HG03039 (cell line): ENCODE data around the gene SND1.
"Not testable (repeated sequence)": the region's sequence is repeated elsewhere in the genome, so short reads cannot be mapped to it uniquely, and the experiment has no call there.

Source experiments
- ATAC-seq: cut with Tn5 transposase; IDR thresholded peaks from one replicate; pipeline ENCODE4 v1.9.1; 2021; ENCODE audit warnings: mild to moderate bottlenecking, moderate library complexity; ENCODE audit not compliant: unreplicated experiment

The SND1 gene

DNA sequence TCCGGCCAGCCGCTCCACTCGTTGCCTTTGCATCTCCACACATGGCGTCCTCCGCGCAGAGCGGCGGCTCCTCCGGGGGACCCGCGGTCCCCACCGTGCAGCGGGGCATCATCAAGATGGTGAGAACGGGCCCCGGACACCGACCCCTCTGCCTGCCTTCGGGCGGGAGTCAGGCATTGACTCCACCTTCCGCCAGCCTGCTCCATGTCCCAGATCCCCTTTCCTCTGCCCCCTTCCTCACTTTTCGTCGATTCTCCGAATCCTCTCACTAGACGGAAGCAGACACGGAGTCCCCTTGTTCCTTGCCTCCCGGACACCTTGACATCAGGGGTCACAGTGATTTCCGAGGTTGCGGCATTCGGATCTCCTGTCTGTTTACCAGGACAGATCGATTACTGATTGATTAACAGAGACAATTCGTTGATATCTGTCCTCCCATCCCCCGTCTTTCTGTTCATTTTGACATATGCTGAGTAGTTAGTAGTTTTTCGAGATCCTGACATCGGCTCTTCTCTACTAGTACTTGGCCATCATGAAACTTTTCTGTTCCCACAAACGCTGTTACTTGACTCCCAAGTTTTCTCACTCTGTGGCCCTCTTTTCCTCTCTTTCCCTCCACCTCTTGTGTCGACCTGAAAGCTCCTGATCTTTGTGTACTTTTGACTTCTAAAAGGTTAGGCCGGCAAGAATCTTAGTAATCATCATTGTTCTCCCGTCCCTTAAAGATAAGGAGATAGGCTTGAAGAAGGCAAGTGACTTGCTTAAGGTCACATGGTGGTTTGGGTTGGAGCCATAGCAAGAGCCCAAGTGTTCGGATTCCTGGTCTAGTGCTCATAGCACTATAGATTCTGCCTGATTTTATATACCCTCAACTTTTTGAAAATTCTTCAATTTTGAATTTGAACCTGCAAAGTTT is 597 bp downstream of the SND1 start:
- peak; percentile 11 for ATAC-seq

DNA sequence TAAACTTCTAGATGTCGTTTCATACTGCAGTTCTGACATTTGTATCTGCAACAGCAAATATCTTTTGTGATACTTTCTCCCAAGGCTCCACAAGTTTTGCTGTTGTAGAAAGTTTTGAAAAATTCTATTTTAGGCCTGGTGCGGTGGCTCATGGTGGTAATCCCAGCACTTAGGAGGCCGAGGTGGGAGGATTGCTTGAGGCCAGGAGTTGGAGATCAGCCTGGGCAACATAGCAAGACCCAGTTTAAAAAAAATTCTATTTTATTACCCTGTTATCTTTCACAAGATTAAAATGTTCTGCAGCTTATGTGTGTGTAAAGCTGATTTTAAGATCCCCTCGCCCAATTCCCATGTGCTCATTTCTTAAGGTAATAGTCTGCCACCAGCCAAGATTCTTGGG is 1.4 kb downstream of the SND1 start:
- no peak for ATAC-seq

GRCh38 chr7:127654404-127655394 is 2.7 kb downstream of the SND1 start:
- ATAC-seq, result no peak

DNA sequence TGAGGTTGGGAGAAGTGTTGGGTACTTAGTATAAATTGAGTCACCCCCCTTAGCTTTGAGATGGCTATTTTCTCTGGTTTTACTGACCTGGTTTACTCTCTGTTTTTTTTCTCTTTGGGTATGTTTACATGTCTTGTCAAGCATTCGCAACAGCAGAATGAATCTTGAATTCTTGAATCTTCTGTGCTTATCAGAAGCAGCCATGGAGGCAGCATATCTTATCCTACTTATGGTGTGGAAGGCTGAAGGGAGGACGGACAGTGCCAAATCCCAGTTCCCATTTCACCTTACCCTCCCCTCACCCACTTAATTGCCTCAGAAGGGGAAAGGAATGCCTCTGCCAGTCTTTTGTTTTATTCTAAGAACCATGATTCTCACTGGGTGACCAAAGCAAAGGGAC is 3.7 kb downstream of the SND1 start:
- no peak for ATAC-seq

DNA sequence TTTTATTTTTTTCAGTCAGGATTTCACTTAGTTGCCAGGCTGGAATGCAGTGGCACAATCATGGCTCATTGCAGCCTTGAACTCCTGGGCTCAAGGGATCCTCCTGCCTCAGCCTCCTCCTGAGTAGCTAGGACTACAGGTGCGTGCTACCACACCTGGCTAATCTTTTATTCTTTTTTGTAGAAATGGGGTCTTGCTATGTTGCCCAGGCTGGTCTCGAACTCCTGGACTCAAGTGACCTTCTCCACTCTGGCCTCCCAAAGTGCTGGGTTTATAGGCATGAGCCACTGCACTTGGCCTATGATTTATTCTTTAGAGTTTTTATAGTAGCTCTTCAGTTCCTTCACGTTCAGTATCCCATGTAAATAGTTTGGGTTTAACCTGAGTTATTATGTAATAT is 5.5 kb downstream of the SND1 start:
- ATAC-seq, result no peak

- ATAC-seq, result no peak
These were observed 7.1 kb downstream of the SND1 start for GRCh38 chr7:127658970-127659630.

DNA sequence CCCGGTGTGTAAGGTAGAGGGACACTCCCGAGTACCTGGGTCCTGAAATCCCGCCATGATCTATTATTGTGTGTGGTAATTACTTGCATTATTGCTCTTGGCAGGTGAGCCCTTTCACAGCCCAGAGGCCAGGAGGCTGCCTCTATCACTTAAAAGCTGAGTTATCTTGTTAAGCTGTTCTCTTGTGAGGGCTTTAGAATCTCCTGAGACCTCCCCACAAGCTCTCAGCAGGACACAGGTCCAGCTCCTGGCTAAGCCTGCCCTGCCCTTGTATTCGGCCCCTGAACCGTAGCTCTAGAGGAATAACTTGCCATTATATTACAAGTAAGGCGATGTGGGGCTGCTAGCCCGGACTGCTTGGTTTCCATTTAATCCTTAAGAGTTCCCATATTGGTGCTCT is 13.9 kb downstream of the SND1 start:
- no peak for ATAC-seq

GRCh38 chr7:127666602-127667001 is 14.6 kb downstream of the SND1 start:
- ATAC-seq, result no peak

DNA sequence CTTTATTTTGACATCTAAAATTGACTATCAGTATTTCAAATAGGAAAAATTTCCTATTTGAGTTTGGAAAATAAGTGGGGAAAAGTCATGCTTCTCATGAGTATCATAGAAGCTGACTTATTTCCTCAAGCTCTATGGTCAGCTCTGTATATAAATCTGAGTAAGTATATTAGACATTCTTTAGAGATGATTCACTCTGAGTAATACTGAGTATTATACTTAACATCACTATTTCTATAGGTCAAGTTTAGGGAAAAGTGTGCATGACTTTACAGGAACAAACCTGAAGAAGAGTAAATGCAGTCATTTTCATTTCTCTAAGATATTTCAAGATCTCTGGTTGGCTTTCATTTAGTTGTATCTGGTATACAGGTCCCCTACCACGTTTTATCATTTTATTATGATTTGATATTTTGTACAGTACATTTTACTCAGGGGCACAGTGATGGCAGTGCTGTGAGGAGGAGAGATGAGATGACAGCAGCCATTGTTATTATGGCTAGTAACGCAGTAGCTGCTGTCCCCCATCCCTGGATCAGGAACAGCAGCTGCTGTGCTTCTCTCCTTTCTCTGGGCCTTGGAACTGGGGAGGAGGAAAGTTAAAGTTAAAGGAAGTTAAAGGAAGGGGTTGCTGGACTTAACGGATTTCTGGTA is 15.2 kb downstream of the SND1 start:
- ATAC-seq, result peak; percentile 62

DNA sequence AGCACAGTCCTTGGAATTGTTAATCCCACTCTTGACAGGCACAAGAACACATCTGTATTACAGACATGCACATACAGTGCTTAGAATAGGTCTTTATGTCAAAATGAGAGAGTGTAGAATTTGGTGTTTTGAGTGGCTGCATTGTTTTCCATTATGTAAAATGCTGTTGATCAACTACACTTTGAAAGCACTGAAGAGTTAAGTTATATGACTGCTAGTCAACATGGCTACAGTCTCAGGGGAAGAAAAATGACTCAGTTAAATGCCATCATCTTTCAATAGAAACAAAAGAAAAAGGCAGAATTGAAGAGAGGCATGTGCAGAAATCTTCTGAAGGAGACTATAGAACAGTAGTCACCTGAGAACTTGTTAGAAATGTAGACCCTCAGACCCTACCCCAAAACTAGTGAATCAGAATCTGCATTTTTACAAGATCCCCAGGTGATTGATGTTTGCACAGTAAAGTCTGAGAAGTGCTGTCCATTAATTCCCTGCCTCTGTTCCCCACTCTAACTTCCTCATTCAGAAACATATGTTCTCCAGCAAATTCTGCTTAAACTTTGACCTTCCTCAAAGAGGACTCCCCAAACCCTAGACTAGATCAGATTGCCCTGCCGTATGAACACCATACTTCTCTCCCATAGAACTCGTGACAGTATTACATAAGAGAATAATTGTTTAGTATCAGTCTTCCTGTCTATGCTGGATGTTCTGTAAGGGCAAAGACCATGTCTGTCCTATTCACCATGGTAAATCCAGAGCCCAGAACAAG is 16.0 kb downstream of the SND1 start:
- no peak for ATAC-seq

DNA sequence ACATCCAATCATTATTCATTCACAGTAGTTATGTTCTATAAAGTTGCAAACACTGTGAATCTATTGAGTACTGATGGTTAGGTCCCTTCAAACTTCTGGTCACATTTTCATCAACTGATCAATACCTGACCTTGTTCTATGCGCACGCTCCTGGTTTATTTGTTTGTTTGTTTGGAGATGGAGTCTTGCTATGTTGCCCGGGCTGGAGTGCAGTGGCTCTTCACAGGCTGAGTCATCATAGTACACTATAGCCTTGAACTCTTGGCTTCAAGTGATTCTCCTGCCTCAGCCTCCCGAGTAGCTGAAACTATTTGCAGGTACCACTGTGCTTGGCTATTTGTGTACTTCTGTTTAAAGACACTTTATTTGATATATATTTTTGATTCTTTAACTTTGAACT is 19.3 kb downstream of the SND1 start:
- ATAC-seq, result no peak

DNA sequence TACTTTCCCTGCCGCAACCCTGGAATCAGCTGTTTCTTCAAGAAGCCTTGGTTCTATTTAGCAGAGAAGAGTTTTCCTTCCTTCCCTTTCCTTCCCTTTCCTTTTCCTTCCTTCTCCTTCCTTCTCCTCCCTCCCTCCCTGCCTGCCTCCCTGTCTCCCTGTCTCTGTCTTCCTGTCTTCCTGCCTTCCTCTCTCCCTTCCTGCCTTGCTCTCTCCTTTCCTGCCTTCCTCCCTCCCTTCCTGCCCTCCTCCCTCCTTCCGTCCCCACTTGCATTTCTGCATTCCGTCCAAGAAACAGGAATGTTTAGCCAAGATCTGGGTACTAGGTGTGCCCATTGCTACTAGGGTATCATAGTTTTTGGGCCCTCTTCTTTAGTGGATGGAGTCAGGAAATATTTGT is 21.9 kb downstream of the SND1 start:
- ATAC-seq, result no peak

GRCh38 chr7:127674361-127674760 is 22.4 kb downstream of the SND1 start:
- no peak for ATAC-seq

GRCh38 chr7:127674923-127675322 is 22.9 kb downstream of the SND1 start:
- not testable (repeated sequence) for ATAC-seq

DNA sequence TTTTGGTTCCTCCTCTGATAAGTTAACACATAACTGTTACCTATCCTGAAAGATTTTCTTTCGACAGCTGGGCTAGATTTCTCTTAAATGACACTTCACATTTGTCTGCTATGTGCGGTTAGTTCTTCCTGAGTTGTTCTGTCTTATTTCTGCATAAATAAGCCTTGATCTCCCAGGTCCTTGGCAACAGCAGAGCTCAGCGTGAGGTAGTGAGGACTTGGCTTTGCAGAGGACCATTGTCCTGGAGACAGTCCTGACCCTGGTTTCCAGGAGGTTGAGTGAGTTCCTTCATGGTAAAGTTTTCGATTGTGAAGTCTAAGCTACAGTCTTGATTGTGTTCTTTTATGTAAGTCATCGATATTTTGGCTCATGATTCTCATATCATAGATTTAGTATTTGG is 23.7 kb downstream of the SND1 start:
- no peak for ATAC-seq

DNA sequence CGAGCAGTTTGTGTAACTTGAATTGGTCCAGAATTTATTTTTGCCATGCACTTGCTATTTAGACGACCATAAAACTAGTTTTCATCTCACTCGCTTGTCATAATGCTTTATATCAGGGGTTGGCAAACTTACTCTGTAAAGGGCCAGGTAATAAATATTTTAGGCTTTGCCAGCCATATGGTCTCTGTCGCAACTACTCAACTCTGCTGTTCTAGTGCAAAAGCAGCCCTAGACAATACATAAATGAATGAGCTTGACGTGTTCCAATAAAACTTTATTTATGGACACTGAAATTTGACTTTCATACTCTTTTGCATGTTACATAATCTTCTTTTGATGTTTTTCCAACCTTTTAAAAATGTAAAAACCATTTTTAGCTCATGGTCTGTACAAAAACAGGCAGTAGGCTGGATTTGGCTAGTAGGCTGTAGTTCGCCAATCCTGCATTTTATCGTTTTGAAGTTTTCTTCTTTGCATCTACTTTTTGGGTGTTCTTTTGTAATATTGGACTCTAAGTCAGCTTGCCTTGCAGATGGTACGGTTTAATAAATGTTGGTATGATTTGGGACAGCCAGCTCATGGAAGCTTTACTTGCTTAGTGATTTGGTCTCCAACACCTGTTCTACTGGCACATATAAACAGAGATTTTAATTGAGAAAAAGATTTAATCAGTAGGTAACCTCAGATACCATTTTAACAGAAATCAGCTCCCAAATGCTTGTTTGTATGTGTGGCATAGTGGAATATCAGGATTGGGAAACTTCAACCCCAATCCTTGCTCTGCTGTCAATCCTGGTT is 25.6 kb downstream of the SND1 start:
- ATAC-seq, result no peak

DNA sequence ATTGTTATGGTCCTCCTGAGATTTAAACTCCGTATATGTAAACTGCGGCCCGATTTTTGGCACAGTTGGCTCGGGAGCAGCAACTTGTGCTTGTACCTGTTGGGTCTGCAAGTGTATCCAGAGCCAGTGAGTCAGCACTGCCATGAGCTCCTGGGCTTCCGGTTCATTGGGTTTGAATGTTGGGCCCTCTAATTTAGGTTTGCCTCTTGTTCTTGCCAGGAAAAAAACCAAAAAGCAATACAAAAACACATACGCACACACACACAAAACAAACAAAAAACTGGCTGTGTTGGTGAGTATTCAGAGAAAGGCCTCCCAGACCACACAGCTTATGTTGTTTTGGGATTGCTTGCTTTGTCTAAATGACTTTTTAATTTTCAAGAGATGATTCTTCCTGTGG is 26.3 kb downstream of the SND1 start:
- ATAC-seq, result no peak

DNA sequence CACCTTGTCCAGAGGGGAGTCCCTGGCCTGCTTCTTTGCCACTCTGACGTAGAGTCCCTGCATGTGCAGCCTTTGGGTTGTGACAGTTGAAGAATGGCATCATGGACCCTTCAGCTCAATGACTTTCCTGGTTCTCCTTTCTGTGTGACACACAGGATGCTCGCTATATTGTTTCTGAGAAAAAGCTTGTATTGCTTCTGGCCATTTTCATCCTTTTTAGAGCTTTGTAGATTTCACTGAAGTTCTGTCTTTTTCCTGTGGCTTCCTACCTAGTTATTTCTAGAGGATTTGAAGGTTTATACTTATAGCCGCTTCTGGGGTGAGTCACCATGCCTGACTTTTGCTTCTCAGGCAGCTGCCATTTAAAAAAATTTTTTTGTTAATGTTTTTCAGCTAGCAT is 27.0 kb downstream of the SND1 start:
- ATAC-seq, result peak; percentile 71

DNA sequence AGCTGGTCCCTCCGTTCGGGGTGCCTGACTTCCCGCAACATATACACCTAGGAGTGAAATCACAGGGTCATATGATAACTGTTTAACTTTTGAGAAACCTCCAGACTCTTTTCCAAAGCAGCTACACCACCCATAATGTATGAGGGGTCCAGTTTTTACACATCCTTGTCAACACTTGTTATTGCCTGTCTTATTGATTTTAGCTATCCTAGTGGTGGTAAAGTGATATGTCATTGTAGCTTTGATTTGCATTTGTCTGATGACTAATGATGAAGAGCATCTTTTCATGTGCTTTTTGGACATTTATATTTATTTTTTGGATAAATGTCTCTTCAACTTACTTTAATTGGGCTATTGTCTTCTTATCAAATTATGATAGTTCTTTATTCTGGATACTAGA is 29.0 kb downstream of the SND1 start:
- ATAC-seq, result no peak
